H1 (cell line): ENCODE data around the gene RMDN2. TPM values are rescaled to one million over a fixed set of nuclear protein-coding genes. Genes with fewer than 3 reads are reported as not detected.

Experiments used
- CTCF ChIA-PET: fragments of 300-600 bp; sonication (Branson Sonifier 250); formaldehyde crosslinking; loops from one replicate; lab custom pipeline; 2021; ENCODE audit not compliant: partially characterized antibody; lab: Charles Lee
- POLR2A ChIA-PET: fragments of 300-600 bp; sonication (Branson Sonifier 250); formaldehyde crosslinking; loops from one replicate; lab custom pipeline; 2021; ENCODE audit warnings: inconsistent platforms; ENCODE audit not compliant: partially characterized antibody; lab: Charles Lee
- DNase-seq, 2 experiments: peaks; one replicate each; pipeline versions ENCODE4 v3.0.0 to v3.0.0-alpha.2; 2010 to 2022; ENCODE audit warnings: low spot score in 2 of 2, low read depth in 1 of 2, mixed read lengths in 1 of 2
- FAIRE-seq: peaks from 2 replicates; lab custom pipeline; 2011; peaks lifted over from hg19 to GRCh38; lab: Jason Lieb, UNC
- H2AFZ ChIP-seq: 2 replicates; pipeline ENCODE4 v1.8.1; 2012; ENCODE audit warnings: low read length, inconsistent platforms
- H2AK5ac ChIP-seq: 2 replicates; pipeline ENCODE4 v1.6.1; 2013; ENCODE audit warnings: low read depth, low read length
- H2BK120ac ChIP-seq: replicated peaks from 2 replicates; pipeline ENCODE3; 2013; ENCODE audit warnings: low read depth, low read length, inconsistent platforms
- H2BK12ac ChIP-seq: 2 replicates; pipeline ENCODE4 v1.6.1; 2013; ENCODE audit warnings: low read depth, low read length
- H2BK15ac ChIP-seq: 2 replicates; pipeline ENCODE4 v1.6.1; 2013; ENCODE audit warnings: low read length
- H2BK20ac ChIP-seq: 2 replicates; pipeline ENCODE4 v1.6.1; 2013; ENCODE audit warnings: low read length
- H2BK5ac ChIP-seq: 2 replicates; pipeline ENCODE4 v1.6.1; 2013; ENCODE audit warnings: low read depth, low read length
- H3K14ac ChIP-seq: 2 replicates; pipeline ENCODE4 v1.6.1; 2013; ENCODE audit warnings: inconsistent platforms; ENCODE audit not compliant: insufficient read length
- H3K18ac ChIP-seq: 2 replicates; pipeline ENCODE4 v1.6.1; 2013; ENCODE audit warnings: low read length; ENCODE audit errors: extremely low read depth
- H3K23ac ChIP-seq: 2 replicates; pipeline ENCODE4 v1.6.1; 2013; ENCODE audit warnings: inconsistent platforms; ENCODE audit not compliant: insufficient read length
- H3K23me2 ChIP-seq: 2 replicates; pipeline ENCODE4 v1.6.1; 2013; ENCODE audit warnings: low read depth, low read length
- H3K27ac ChIP-seq: 2 replicates; pipeline ENCODE4 v1.6.1; 2011; ENCODE audit warnings: low read depth, low read length, inconsistent platforms
- H3K27me3 ChIP-seq, 4 experiments: replicated peaks in 1 of 4; 1 replicate in 1 of 4; 2 replicates in 3 of 4; pipeline versions ENCODE4 v1.6.1 to v1.8.1; 2011 to 2013; ENCODE audit warnings: low read length in 3 of 4, mild to moderate bottlenecking in 3 of 4, inconsistent platforms in 2 of 4, mixed read lengths in 2 of 4, moderate library complexity in 1 of 4; ENCODE audit not compliant: control insufficient read depth in 3 of 4, insufficient read depth in 3 of 4; ENCODE audit errors: extremely low read depth in 1 of 4
- H3K36me3 ChIP-seq, 4 experiments: 2 replicates each; pipeline versions ENCODE4 v1.6.1 to v1.8.1; 2011 to 2013; ENCODE audit warnings: mild to moderate bottlenecking in 4 of 4, low read length in 3 of 4, moderate library complexity in 2 of 4, control low read depth in 1 of 4, inconsistent platforms in 1 of 4; ENCODE audit not compliant: insufficient read depth in 4 of 4, control insufficient read depth in 2 of 4
- H3K4ac ChIP-seq: replicated peaks from 2 replicates; pipeline ENCODE3; 2013; ENCODE audit warnings: low read length, low read depth, mixed read lengths, inconsistent platforms; ENCODE audit not compliant: insufficient read length
- H3K4me1 ChIP-seq, 4 experiments: replicated peaks in 1 of 4; 1 replicate in 1 of 4; 2 replicates in 3 of 4; pipeline versions ENCODE4 v1.6.1 to v1.8.1; 2011 to 2013; ENCODE audit warnings: low read length in 3 of 4, inconsistent platforms in 2 of 4, mixed read lengths in 1 of 4; ENCODE audit not compliant: insufficient read depth in 4 of 4, control insufficient read depth in 3 of 4
- H3K4me2 ChIP-seq, 2 experiments: 2 replicates each; pipeline versions ENCODE4 v1.6.1 to v1.8.1; 2011 to 2013; ENCODE audit warnings: low read depth in 2 of 2, low read length in 2 of 2, control low read depth in 1 of 2, inconsistent platforms in 1 of 2, mild to moderate bottlenecking in 1 of 2; ENCODE audit not compliant: insufficient read depth in 1 of 2
- H3K4me3 ChIP-seq, 4 experiments: fragments of 200-600, 300-600 bp in 1 of 4; sonication (generic), shearing (Covaris generic), sonication (Bioruptor Twin) in 1 of 4; 2 replicates each; pipeline versions ENCODE4 v1.5.1 to v1.8.1; 2011 to 2016; ENCODE audit warnings: low read length in 4 of 4, low read depth in 3 of 4, control low read depth in 2 of 4, inconsistent platforms in 2 of 4, mild to moderate bottlenecking in 2 of 4, mixed read lengths in 1 of 4, moderate library complexity in 1 of 4; ENCODE audit not compliant: insufficient read depth in 2 of 4; ENCODE audit errors: extremely low read depth in 1 of 4
- H3K56ac ChIP-seq: replicated peaks from 2 replicates; pipeline ENCODE3; 2013; ENCODE audit warnings: low read depth, mild to moderate bottlenecking, mixed read lengths, low read length, inconsistent platforms; ENCODE audit not compliant: insufficient read length
- H3K79me1 ChIP-seq: 2 replicates; pipeline ENCODE4 v1.6.1; 2013; ENCODE audit warnings: low read depth, low read length, control low read depth
- H3K79me2 ChIP-seq, 2 experiments: 2 replicates each; pipeline versions ENCODE4 v1.6.1 to v1.8.1; 2012 to 2013; ENCODE audit warnings: low read length in 2 of 2, mild to moderate bottlenecking in 2 of 2, inconsistent platforms in 1 of 2; ENCODE audit not compliant: insufficient read depth in 2 of 2, control insufficient read depth in 1 of 2
- H3K9ac ChIP-seq, 4 experiments: replicated peaks in 1 of 4; 1 replicate in 1 of 4; 2 replicates in 3 of 4; pipeline versions ENCODE4 v1.6.1 to v1.8.1; 2011 to 2013; ENCODE audit warnings: low read depth in 3 of 4, low read length in 3 of 4, control low read depth in 2 of 4, mild to moderate bottlenecking in 2 of 4, moderate library complexity in 2 of 4, inconsistent platforms in 1 of 4; ENCODE audit errors: extremely low read depth in 1 of 4
- H3K9me3 ChIP-seq, 2 experiments: 2 replicates each; pipeline versions ENCODE4 v1.6.1 to v1.8.1; 2012 to 2013; ENCODE audit warnings: mild to moderate bottlenecking in 2 of 2, moderate library complexity in 2 of 2, control low read depth in 1 of 2, inconsistent platforms in 1 of 2, low read depth in 1 of 2, low read length in 1 of 2, mixed read lengths in 1 of 2; ENCODE audit not compliant: insufficient read depth in 2 of 2
- H4K20me1 ChIP-seq, 2 experiments: replicated peaks in 1 of 2; 2 replicates each; pipeline versions ENCODE3 to v1.8.1; 2011 to 2013; ENCODE audit warnings: inconsistent platforms in 2 of 2, low read length in 2 of 2, mild to moderate bottlenecking in 1 of 2; ENCODE audit not compliant: insufficient read depth in 2 of 2, control insufficient read depth in 1 of 2
- H4K5ac ChIP-seq: 2 replicates; pipeline ENCODE4 v1.6.1; 2013; ENCODE audit warnings: low read length, low read depth, mixed read lengths, inconsistent platforms; ENCODE audit not compliant: insufficient read length
- H4K8ac ChIP-seq: 2 replicates; pipeline ENCODE4 v1.8.0; 2013; ENCODE audit warnings: mild to moderate bottlenecking, moderate library complexity, low read length, inconsistent platforms; ENCODE audit not compliant: insufficient read depth; ENCODE audit errors: extremely low read depth
- H4K91ac ChIP-seq: replicated peaks from 2 replicates; pipeline ENCODE3; 2013; ENCODE audit warnings: low read length, mixed read lengths, inconsistent platforms; ENCODE audit not compliant: insufficient read length
- CBX5 ChIP-seq: fragments of 300-800, 300-1000 bp; sonication (generic); IDR thresholded peaks from 2 replicates; pipeline ENCODE4 v1.7.1; 2016; ENCODE audit warnings: antibody characterized with exemption, low read length, low read depth
- JUN ChIP-seq: IDR thresholded peaks from 2 replicates; pipeline ENCODE4 v1.6.1; 2011; ENCODE audit warnings: low read depth, mild to moderate bottlenecking, improper control_type of control experiment, low read length
- POLR2AphosphoS5 ChIP-seq: IDR thresholded peaks from 2 replicates; pipeline ENCODE4 v1.6.1; 2011; ENCODE audit warnings: low read depth, low read length
- WGBS, 2 experiments: shearing (Covaris generic) in 1 of 2; methylation state at CpG; one replicate each; pipeline versions ENCODE4 v1.1.6 to v1.1.7; 2013 to 2015; ENCODE audit warnings: low lambda C conversion rate in 2 of 2, mixed read lengths in 2 of 2, inconsistent platforms in 1 of 2, low coverage in 1 of 2, missing lambda C conversion rate in 1 of 2; ENCODE audit not compliant: insufficient replicate concordance in 2 of 2, insufficient coverage in 1 of 2, insufficient read length in 1 of 2; ENCODE audit errors: extremely low coverage in 1 of 2, missing lambda C conversion rate in 1 of 2; 5-methylcytosine and 5-hydroxymethylcytosine counted together
- polyA plus RNA-seq, 7 experiments: library from polyadenylated mRNA; depleted of rRNA in 3 of 7; stranded (reverse) in 5 of 7; unstranded in 2 of 7; fragments of >200 nt in 5 of 7; fragments of 200-250 nt in 2 of 7; gene quantifications; 1 replicate in 5 of 7; 2 replicates in 1 of 7; 4 replicates in 1 of 7; pipeline versions ENCODE4 v1.2.1 to v1.2.3, GENCODE V29; 2011 to 2013; ENCODE audit warnings: missing spikeins in 2 of 7, mixed read lengths in 2 of 7
- total RNA-seq: library from RNA; stranded (reverse); fragmentation: NEBNext Ultra II Directional; extraction: Animal tissue kit (Norgen Biotek cat#: 25700); gene quantifications from 2 replicates; pipeline ENCODE4 v1.2.1, GENCODE V29; 2021
- TF ChIP-seq, protein P1 (sequence below), 3 experiments: IDR thresholded peaks; 1 replicate in 2 of 3; 2 replicates in 1 of 3; pipeline versions ENCODE4 v1.5.1 to v1.6.1; 2011; ENCODE audit warnings: low read length in 3 of 3, mild to moderate bottlenecking in 3 of 3, inconsistent platforms in 2 of 3, low read depth in 1 of 3, moderate library complexity in 1 of 3; ENCODE audit not compliant: insufficient read depth in 1 of 3; ENCODE audit errors: control extremely low read depth in 1 of 3

The RMDN2 gene
- total and polyA plus RNA-seq, 2 of the 8 experiments (the other 6 are each of a cell fraction or from before 2014, with no cell fraction given), result 0.53 to 3.0 TPM

GRCh38 chr2:38037325-38037724 is 112.2 kb downstream of the RMDN2 start:
- 90% methylated on average over 4 of the region's 4 CpGs; no CpG with 5 or more reads in 1 of the 2 experiments for WGBS, 2 experiments
- no peak for TF ChIP-seq JUN
- TF ChIP-seq POLR2AphosphoS5, result no peak
- no peak for TF ChIP-seq CBX5
- TF ChIP-seq, protein P1, sequence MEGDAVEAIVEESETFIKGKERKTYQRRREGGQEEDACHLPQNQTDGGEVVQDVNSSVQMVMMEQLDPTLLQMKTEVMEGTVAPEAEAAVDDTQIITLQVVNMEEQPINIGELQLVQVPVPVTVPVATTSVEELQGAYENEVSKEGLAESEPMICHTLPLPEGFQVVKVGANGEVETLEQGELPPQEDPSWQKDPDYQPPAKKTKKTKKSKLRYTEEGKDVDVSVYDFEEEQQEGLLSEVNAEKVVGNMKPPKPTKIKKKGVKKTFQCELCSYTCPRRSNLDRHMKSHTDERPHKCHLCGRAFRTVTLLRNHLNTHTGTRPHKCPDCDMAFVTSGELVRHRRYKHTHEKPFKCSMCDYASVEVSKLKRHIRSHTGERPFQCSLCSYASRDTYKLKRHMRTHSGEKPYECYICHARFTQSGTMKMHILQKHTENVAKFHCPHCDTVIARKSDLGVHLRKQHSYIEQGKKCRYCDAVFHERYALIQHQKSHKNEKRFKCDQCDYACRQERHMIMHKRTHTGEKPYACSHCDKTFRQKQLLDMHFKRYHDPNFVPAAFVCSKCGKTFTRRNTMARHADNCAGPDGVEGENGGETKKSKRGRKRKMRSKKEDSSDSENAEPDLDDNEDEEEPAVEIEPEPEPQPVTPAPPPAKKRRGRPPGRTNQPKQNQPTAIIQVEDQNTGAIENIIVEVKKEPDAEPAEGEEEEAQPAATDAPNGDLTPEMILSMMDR (IDR thresholded peaks at IDR 0.05; ENCODE audit: control extremely low read depth in 1 of 3, insufficient read depth in 1 of 3, low read depth in 1 of 3, low read length in 3 of 3), result no peak

More at GRCh38 chr2:38037325-38037724, 112.2 kb downstream of the RMDN2 start:
- Histone ChIP-seq H4K91ac (no peak overlapping the region), H4K20me1 (no peaks in the 10 kb centered on the region), H2BK20ac (no peak overlapping the region), H2BK12ac (no peak overlapping the region), H2AFZ (peak overlapping the region; percentile 100; the same call in 1 of the 2 replicates), H3K36me3 (no peaks in the 10 kb centered on the region), H3K9ac (no peak overlapping the region), H3K79me2 (no peaks in the 10 kb centered on the region), H4K5ac (no peak overlapping the region), H2BK15ac (no peak overlapping the region), H3K56ac (no peak overlapping the region), H3K23ac (no peak overlapping the region), H3K4me1 (peaks cover 0 to 3% (median 3%) of the 10 kb centered on the region in 4 experiments; a peak in 3 of 7 replicates), H3K9me3 (no peaks in the 10 kb centered on the region), H2BK5ac (no peak overlapping the region), H2BK120ac (no peak overlapping the region), H3K27ac (no peak overlapping the region), H3K4me3 (no peak overlapping the region; a peak in 1 of 8 replicates), H3K4ac (no peak overlapping the region), H3K4me2 (peak overlapping the region in 1 of 2 experiments; percentile 71; a peak in 1 of 4 replicates), H3K18ac (no peak overlapping the region), H3K14ac (no peak overlapping the region), H3K79me1 (no peaks in the 10 kb centered on the region), H2AK5ac (no peak overlapping the region), H3K27me3 (peaks cover 0 to 12% (median 5%) of the 10 kb centered on the region in 4 experiments; a peak in 6 of 7 replicates), H3K23me2 (peaks cover 1% of the 10 kb centered on the region; the same call in 1 of the 2 replicates), H4K8ac (no peak overlapping the region)
- DNase-seq (no peak), FAIRE-seq (no peak)
- ChIA-PET CTCF (interaction anchor here (0.6 to 2.6 kb wide), 12 partner anchors 8 to 641 kb away, joined by 3 to 11 read pairs (median 4); no protein-coding TSS in a partner anchor), POLR2A (interaction anchor here (1.1 kb wide), 1 partner anchor 16 kb away, joined by 3 read pairs; no protein-coding TSS in a partner anchor)
